Activated CD4-positive, alpha-beta memory T cell treated with anti-CD3 and anti-CD28 coated beads for 36 hours (primary cell): Measurements from ENCODE around the gene LYSMD2. TPM values are rescaled to one million over a fixed set of nuclear protein-coding genes. Genes with fewer than 3 reads are reported as not detected.
"Not testable (repeated sequence)": the region's sequence is repeated elsewhere in the genome, so short reads cannot be mapped to it uniquely, and the experiment has no call there.

Experiments used
- CTCF ChIA-PET: fragments of 350-600 bp; sonication (Branson Sonifier 250); formaldehyde crosslinking; loops from one replicate; lab custom pipeline; 2021; ENCODE audit warnings: antibody characterized with exemption, inconsistent platforms; lab: Charles Lee
- POLR2A ChIA-PET: fragments of 350-600 bp; sonication (Branson Sonifier 250); formaldehyde crosslinking; loops from one replicate; lab custom pipeline; 2021; ENCODE audit warnings: antibody characterized with exemption; lab: Charles Lee
- DNase-seq: peaks from one replicate; pipeline ENCODE4 v3.0.0-alpha.2; 2020
- H3K27ac Mint-ChIP-seq: one replicate; pipeline ENCODE4 v1.8.0; 2021; ENCODE audit warnings: mixed read lengths
- H3K27me3 Mint-ChIP-seq: one replicate; pipeline ENCODE4 v1.8.0; 2021; ENCODE audit warnings: mixed read lengths
- H3K36me3 Mint-ChIP-seq: one replicate; pipeline ENCODE4 v1.8.0; 2021; ENCODE audit warnings: mixed read lengths
- H3K4me1 Mint-ChIP-seq: one replicate; pipeline ENCODE4 v1.8.0; 2021; ENCODE audit warnings: low read depth, mixed read lengths
- H3K4me3 Mint-ChIP-seq: one replicate; pipeline ENCODE4 v1.8.0; 2021; ENCODE audit warnings: mild to moderate bottlenecking, mixed read lengths
- H3K9me3 Mint-ChIP-seq: one replicate; pipeline ENCODE4 v1.8.0; 2021; ENCODE audit warnings: mixed read lengths
- intact Hi-C: fragments of 100-400 bp; cut with micrococcal nuclease; formaldehyde crosslinking; loops from one replicate; pipeline ENCODE4 v1.15.1; 2023
- total RNA-seq, 2 experiments: library from RNA; stranded (reverse); gene quantifications; one replicate each; pipeline ENCODE4 v1.2.3, GENCODE V29; 2021

LYSMD2 gene
- 10 to 100 TPM; 18.1 to 18.6 TPM for total RNA-seq

GRCh38 chr15:51737522-51738305, at the start of gene LYSMD2:
LYSMD2 (minus strand) TSS chr15:51737655; CDS start chr15:51737622, 33 bp downstream.
- H3K36me3 Mint-ChIP-seq, result peaks cover under 1% of the 10 kb centered on the region
- H3K9me3 Mint-ChIP-seq, result no peaks in the 10 kb centered on the region
- DNase-seq, result peak; percentile 79
- intact Hi-C loops, result loop anchor here (2.0 to 10.0 kb wide), 9 partner anchors 39 to 1385 kb away; partner anchors contain the start of genes AP4E1, DMXL2 and TMOD3
- CTCF ChIA-PET, result interaction anchor here (1.3 to 4.2 kb wide), 6 partner anchors 12 to 88 kb away, joined by 5 to 44 read pairs (median 8); no protein-coding TSS in a partner anchor
- H3K27me3 Mint-ChIP-seq, result no peaks in the 10 kb centered on the region
- H3K27ac Mint-ChIP-seq, result peak within 1 kb of the TSS; percentile 85
- peaks cover 52% of the 10 kb centered on the region for H3K4me1 Mint-ChIP-seq
- POLR2A ChIA-PET, result interaction anchor here (0.6 to 2.4 kb wide), 10 partner anchors 12 to 777 kb away, joined by 3 to 9 read pairs (median 4); partner anchors contain the start of gene DMXL2
- H3K4me3 Mint-ChIP-seq, result peak within 1 kb of the TSS; percentile 81

- CTCF ChIA-PET, result interaction anchor here (0.9 to 1.4 kb wide), 2 partner anchors 10 to 27 kb away, joined by 4 to 7 read pairs; no protein-coding TSS in a partner anchor
- H3K36me3 Mint-ChIP-seq, result peaks cover 20% of the 10 kb centered on the region
- H3K4me3 Mint-ChIP-seq, DNase-seq, H3K27ac Mint-ChIP-seq, H3K9me3 Mint-ChIP-seq, H3K27me3 Mint-ChIP-seq, H3K4me1 Mint-ChIP-seq, intact Hi-C loops: not testable (repeated sequence)
- POLR2A ChIA-PET, result interaction anchor here (1.1 kb wide), 1 partner anchor 49 kb away, joined by 4 read pairs; the partner anchor contains the start of gene LYSMD2
Measured at GRCh38 chr15:51787130-51787529, 49.7 kb upstream of the LYSMD2 start.

GRCh38 chr15:51783967-51784366, 46.5 kb upstream of the LYSMD2 start:
- POLR2A ChIA-PET, result no interaction called here
- H3K4me3 Mint-ChIP-seq, result no peak overlapping the region
- H3K36me3 Mint-ChIP-seq, result peaks cover 27% of the 10 kb centered on the region
- H3K4me1 Mint-ChIP-seq, result no peaks in the 10 kb centered on the region
- no peaks in the 10 kb centered on the region for H3K9me3 Mint-ChIP-seq
- no peak for DNase-seq
- intact Hi-C loops, result no loop called here
- H3K27ac Mint-ChIP-seq, result no peak overlapping the region
- CTCF ChIA-PET, result interaction anchor here (1.2 kb wide), 2 partner anchors 10 to 134 kb away, joined by 3 to 4 read pairs; no protein-coding TSS in a partner anchor
- no peaks in the 10 kb centered on the region for H3K27me3 Mint-ChIP-seq

- no peaks in the 10 kb centered on the region for H3K27me3 Mint-ChIP-seq
- no peak overlapping the region for H3K4me3 Mint-ChIP-seq
- CTCF ChIA-PET, result interaction anchor here (0.7 to 1.2 kb wide), 2 partner anchors 9 to 132 kb away, joined by 3 to 6 read pairs; no protein-coding TSS in a partner anchor
- no peaks in the 10 kb centered on the region for H3K4me1 Mint-ChIP-seq
- peaks cover 25% of the 10 kb centered on the region for H3K36me3 Mint-ChIP-seq
- no peaks in the 10 kb centered on the region for H3K9me3 Mint-ChIP-seq
- H3K27ac Mint-ChIP-seq, result no peak overlapping the region
- no peak for DNase-seq
- intact Hi-C loops, result no loop called here
- POLR2A ChIA-PET, result no interaction called here
Measured at GRCh38 chr15:51782357-51782896, 45.0 kb upstream of the LYSMD2 start.

GRCh38 chr15:51781506-51781905, 44.1 kb upstream of the LYSMD2 start:
- DNase-seq, result no peak
- Mint-ChIP-seq H3K27me3 (no peaks in the 10 kb centered on the region), H3K4me3 (no peak overlapping the region), H3K27ac (no peak overlapping the region), H3K36me3 (peaks cover 24% of the 10 kb centered on the region), H3K4me1 (peaks cover under 1% of the 10 kb centered on the region), H3K9me3 (no peaks in the 10 kb centered on the region)
- intact Hi-C loops, result no loop called here
- ChIA-PET CTCF (interaction anchor here (9.9 kb wide), 1 partner anchor 134 kb away, joined by 406 read pairs; no protein-coding TSS in a partner anchor), POLR2A (no interaction called here)

GRCh38 chr15:51780636-51781035, 43.2 kb upstream of the LYSMD2 start:
- H3K4me1 Mint-ChIP-seq, result peaks cover 7% of the 10 kb centered on the region
- ChIA-PET CTCF (interaction anchor here (9.9 kb wide), 1 partner anchor 133 kb away, joined by 406 read pairs; no protein-coding TSS in a partner anchor), POLR2A (no interaction called here)
- no peaks in the 10 kb centered on the region for H3K9me3 Mint-ChIP-seq
- intact Hi-C loops, result no loop called here
- H3K4me3 Mint-ChIP-seq, result no peak overlapping the region
- no peak for DNase-seq
- H3K27ac Mint-ChIP-seq, result no peak overlapping the region
- no peaks in the 10 kb centered on the region for H3K27me3 Mint-ChIP-seq
- peaks cover 25% of the 10 kb centered on the region for H3K36me3 Mint-ChIP-seq

- Mint-ChIP-seq H3K9me3 (no peaks in the 10 kb centered on the region), H3K4me1 (peaks cover 7% of the 10 kb centered on the region), H3K4me3 (no peak overlapping the region), H3K27ac (no peak overlapping the region), H3K27me3 (no peaks in the 10 kb centered on the region), H3K36me3 (peaks cover 11% of the 10 kb centered on the region)
- DNase-seq, result peak; percentile 67
- POLR2A ChIA-PET, result interaction anchor here (1.2 kb wide), 1 partner anchor 127 kb away, joined by 4 read pairs; no protein-coding TSS in a partner anchor
- CTCF ChIA-PET, result interaction anchor here (0.8 to 9.9 kb wide), 49 partner anchors 9 to 614 kb away, joined by 3 to 406 read pairs (median 6); partner anchors contain the start of genes DMXL2, LYSMD2 and SCG3
- intact Hi-C loops, result loop anchor here (1.0 to 2.0 kb wide), 4 partner anchors 40 to 240 kb away; partner anchors contain the start of gene LYSMD2
Measured at GRCh38 chr15:51776952-51777569, 39.6 kb upstream of the LYSMD2 start.

- H3K27me3 Mint-ChIP-seq, result no peaks in the 10 kb centered on the region
- H3K36me3 Mint-ChIP-seq, result peaks cover 4% of the 10 kb centered on the region
- peak; percentile 58 for DNase-seq
Measured at GRCh38 chr15:51775967-51776816, 38.7 kb upstream of the LYSMD2 start.

GRCh38 chr15:51774916-51775315, 37.5 kb upstream of the LYSMD2 start:
- Mint-ChIP-seq H3K27ac (no peak overlapping the region), H3K27me3 (no peaks in the 10 kb centered on the region), H3K4me1 (peaks cover 7% of the 10 kb centered on the region), H3K36me3 (peaks cover 4% of the 10 kb centered on the region), H3K9me3 (no peaks in the 10 kb centered on the region), H3K4me3 (no peak overlapping the region)
- ChIA-PET CTCF (interaction anchor here (1.3 to 9.9 kb wide), 8 partner anchors 9 to 153 kb away, joined by 3 to 406 read pairs (median 35); partner anchors contain the start of genes DMXL2, LYSMD2 and SCG3), POLR2A (no interaction called here)
- intact Hi-C loops, result no loop called here
- no peak for DNase-seq

More at GRCh38 chr15:51775967-51776816, 38.7 kb upstream of the LYSMD2 start:
- POLR2A ChIA-PET, result interaction anchor here (0.7 to 1.2 kb wide), 2 partner anchors 70 to 126 kb away, joined by 3 to 4 read pairs; no protein-coding TSS in a partner anchor
- intact Hi-C loops, result loop anchor here (1.0 to 2.0 kb wide), 4 partner anchors 39 to 239 kb away; partner anchors contain the start of gene LYSMD2
- H3K27ac Mint-ChIP-seq, result no peak overlapping the region
- H3K9me3 Mint-ChIP-seq, result no peaks in the 10 kb centered on the region
- peaks cover 7% of the 10 kb centered on the region for H3K4me1 Mint-ChIP-seq
- CTCF ChIA-PET, result interaction anchor here (0.6 to 9.9 kb wide), 60 partner anchors 8 to 613 kb away, joined by 3 to 406 read pairs (median 4); partner anchors contain the start of genes DMXL2, LYSMD2 and SCG3
- H3K4me3 Mint-ChIP-seq, result no peak overlapping the region

GRCh38 chr15:51771773-51772172, 34.3 kb upstream of the LYSMD2 start:
- Mint-ChIP-seq H3K4me1 (peaks cover 14% of the 10 kb centered on the region), H3K4me3 (no peak overlapping the region), H3K36me3 (peaks cover 15% of the 10 kb centered on the region), H3K9me3 (no peaks in the 10 kb centered on the region), H3K27ac (no peak overlapping the region), H3K27me3 (no peaks in the 10 kb centered on the region)
- intact Hi-C loops, result no loop called here
- ChIA-PET CTCF (interaction anchor here (9.9 kb wide), 1 partner anchor 124 kb away, joined by 406 read pairs; no protein-coding TSS in a partner anchor), POLR2A (no interaction called here)
- DNase-seq, result no peak
